ENCODE measurements around the gene TTBK2. TPM values are rescaled to one million over a fixed set of nuclear protein-coding genes. Genes with fewer than 3 reads are reported as not detected.

The TTBK2 gene
- total and polyA plus RNA-seq, 2 donors (not counting 3 experiments of a cell fraction or from before 2014, with no cell fraction given): 4.4 to 17.1 TPM

- Histone ChIP-seq H3K9me1 (replicated peaks; ENCODE audit: control insufficient read depth, extremely low read depth, insufficient read depth, low read length) (no peaks in the 10 kb centered on the region), H3K9ac (replicated peaks; ENCODE audit: extremely low read depth, insufficient read depth, low read length) (no peak overlapping the region), H3K9me3 (replicated peaks; ENCODE audit: control insufficient read depth, insufficient read depth, low read length) (no peaks in the 10 kb centered on the region), H3K4me2 (ENCODE audit: insufficient read depth, low read length) (no peak overlapping the region), H3K79me2 (ENCODE audit: control insufficient read depth, insufficient read depth, low read length) (no peaks in the 10 kb centered on the region), H3K27ac (ENCODE audit: insufficient read depth, low read depth, low read length) (no peak overlapping the region), H3K27me3 (ENCODE audit: control insufficient read depth in 2 of 2, insufficient read depth in 2 of 2, low read length in 2 of 2) (no peaks in the 10 kb centered on the region), H2AFZ (ENCODE audit: low read depth, low read length) (no peak overlapping the region), H3K4me3 (replicated peaks in 1 of 3; ENCODE audit: insufficient read depth in 1 of 3, low read depth in 1 of 3, low read length in 3 of 3) (no peak overlapping the region), H3K36me3 (ENCODE audit: control insufficient read depth in 2 of 2, extremely low read depth in 1 of 2, insufficient read depth in 2 of 2, low read length in 2 of 2) (peaks cover 6 to 9% of the 10 kb centered on the region in 2 experiments), H4K20me1 (replicated peaks; ENCODE audit: control insufficient read depth, extremely low read depth, insufficient read depth, low read length) (no peaks in the 10 kb centered on the region), H3K4me1 (ENCODE audit: control insufficient read depth, extremely low read depth, insufficient read depth, low read length) (no peaks in the 10 kb centered on the region)
- dilution Hi-C loops (cut with MboI; ENCODE audit: extremely low pct_ligation_motif_present, low sequenced_read_pairs): no loop called here
- ChIA-PET CTCF (interaction anchor here (0.7 to 3.1 kb wide), 2 partner anchors 65 to 176 kb away, joined by 3 to 13 read pairs; no protein-coding TSS in a partner anchor), POLR2A (no interaction called here)
- FAIRE-seq (no peak), DNase-seq (ENCODE audit: low read depth, low spot score) (no peak)
- intact Hi-C loops (cut with micrococcal nuclease): no loop called here
- no TSS peak for BruUV-seq (replicated peaks)
- TF ChIP-seq GATA2 (IDR thresholded peaks at IDR 0.05; ENCODE audit: insufficient read depth, insufficient read length, low read depth, low read length) (no peak), POLR2AphosphoS5 (IDR thresholded peaks at IDR 0.05; ENCODE audit: insufficient read depth, low read depth, low read length) (no peak), FOS (IDR thresholded peaks at IDR 0.05; ENCODE audit: borderline replicate concordance, insufficient read depth, low read length) (no peak), JUN (IDR thresholded peaks at IDR 0.05; ENCODE audit: borderline replicate concordance, insufficient read depth, insufficient read length, low read depth) (no peak), EZH2 (IDR thresholded peaks at IDR 0.05; ENCODE audit: borderline replicate concordance, low read depth, low read length, severe bottlenecking) (no peak), MYC (IDR thresholded peaks at IDR 0.05; ENCODE audit: low read depth, low read length) (no peak), POLR2A (IDR thresholded peaks at IDR 0.05; ENCODE audit: low read depth, low read length) (no peak)
- TF ChIP-seq, protein P1, sequence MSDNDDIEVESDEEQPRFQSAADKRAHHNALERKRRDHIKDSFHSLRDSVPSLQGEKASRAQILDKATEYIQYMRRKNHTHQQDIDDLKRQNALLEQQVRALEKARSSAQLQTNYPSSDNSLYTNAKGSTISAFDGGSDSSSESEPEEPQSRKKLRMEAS (IDR thresholded peaks at IDR 0.05; ENCODE audit: insufficient read depth, insufficient read length): no peak
- TF ChIP-seq, protein P2, sequence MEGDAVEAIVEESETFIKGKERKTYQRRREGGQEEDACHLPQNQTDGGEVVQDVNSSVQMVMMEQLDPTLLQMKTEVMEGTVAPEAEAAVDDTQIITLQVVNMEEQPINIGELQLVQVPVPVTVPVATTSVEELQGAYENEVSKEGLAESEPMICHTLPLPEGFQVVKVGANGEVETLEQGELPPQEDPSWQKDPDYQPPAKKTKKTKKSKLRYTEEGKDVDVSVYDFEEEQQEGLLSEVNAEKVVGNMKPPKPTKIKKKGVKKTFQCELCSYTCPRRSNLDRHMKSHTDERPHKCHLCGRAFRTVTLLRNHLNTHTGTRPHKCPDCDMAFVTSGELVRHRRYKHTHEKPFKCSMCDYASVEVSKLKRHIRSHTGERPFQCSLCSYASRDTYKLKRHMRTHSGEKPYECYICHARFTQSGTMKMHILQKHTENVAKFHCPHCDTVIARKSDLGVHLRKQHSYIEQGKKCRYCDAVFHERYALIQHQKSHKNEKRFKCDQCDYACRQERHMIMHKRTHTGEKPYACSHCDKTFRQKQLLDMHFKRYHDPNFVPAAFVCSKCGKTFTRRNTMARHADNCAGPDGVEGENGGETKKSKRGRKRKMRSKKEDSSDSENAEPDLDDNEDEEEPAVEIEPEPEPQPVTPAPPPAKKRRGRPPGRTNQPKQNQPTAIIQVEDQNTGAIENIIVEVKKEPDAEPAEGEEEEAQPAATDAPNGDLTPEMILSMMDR (IDR thresholded peaks at IDR 0.05; ENCODE audit: extremely low read depth in 1 of 2, insufficient read depth in 1 of 2, low read depth in 1 of 2, low read length in 2 of 2): no peak
These were observed 170.3 kb downstream of the TTBK2 start for GRCh38 chr15:42750306-42750705.
